GM12892 (cell line): Measurements from ENCODE around the gene ATP10A.
A peak's percentile ranks its signal among the peaks of the same experiment; 100 is the strongest.

ENCODE experiments used
- DNase-seq: peaks from one replicate; pipeline ENCODE4 v3.0.0; 2011; ENCODE audit not compliant: insufficient read length
- FAIRE-seq: peaks from 2 replicates; lab custom pipeline; 2011; peaks lifted over from hg19 to GRCh38; lab: Jason Lieb, UNC
- POLR2A ChIP-seq: IDR thresholded peaks from 2 replicates; pipeline ENCODE4 v1.6.1; 2011; ENCODE audit warnings: low read depth, low read length, control low read depth
- POLR2AphosphoS5 ChIP-seq: IDR thresholded peaks from 2 replicates; pipeline ENCODE4 v1.6.1; 2011; ENCODE audit warnings: low read depth, low read length, control low read depth
- TAF1 ChIP-seq: IDR thresholded peaks from 2 replicates; pipeline ENCODE4 v1.6.1; 2011; ENCODE audit warnings: low read depth, mild to moderate bottlenecking, control low read depth, low read length, borderline replicate concordance

ATP10A gene

GRCh38 chr15:25718169-25718536 lies 145.0 kb downstream of the ATP10A start:
- no peak for DNase-seq
- FAIRE-seq: no peak
- no peak for TF ChIP-seq TAF1

- DNase-seq (no peak), FAIRE-seq (no peak)
- no peak for TF ChIP-seq POLR2AphosphoS5
- no peak for TF ChIP-seq POLR2A
- TF ChIP-seq TAF1: no peak
Measured at GRCh38 chr15:25717457-25718168, 145.5 kb downstream of the ATP10A start.

DNA sequence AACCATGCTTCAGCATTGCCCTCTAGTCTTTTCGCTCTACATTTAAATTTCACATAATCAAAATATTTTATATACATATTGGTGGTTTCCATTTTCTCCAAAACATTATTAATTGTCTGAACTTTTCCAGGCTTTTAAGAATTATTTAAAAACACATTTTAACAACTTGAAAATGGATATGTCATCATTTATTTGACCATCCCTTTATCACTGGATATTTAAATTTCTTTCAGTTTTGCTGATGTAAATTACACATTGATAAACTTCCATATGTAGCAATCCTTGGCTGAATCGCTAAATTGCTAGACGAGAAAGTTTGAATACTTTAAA lies 146.0 kb downstream of the ATP10A start:
- no peak for TF ChIP-seq POLR2A
- TF ChIP-seq POLR2AphosphoS5: no peak
- no peak for TF ChIP-seq TAF1
- no peak for FAIRE-seq
- no peak for DNase-seq

DNA sequence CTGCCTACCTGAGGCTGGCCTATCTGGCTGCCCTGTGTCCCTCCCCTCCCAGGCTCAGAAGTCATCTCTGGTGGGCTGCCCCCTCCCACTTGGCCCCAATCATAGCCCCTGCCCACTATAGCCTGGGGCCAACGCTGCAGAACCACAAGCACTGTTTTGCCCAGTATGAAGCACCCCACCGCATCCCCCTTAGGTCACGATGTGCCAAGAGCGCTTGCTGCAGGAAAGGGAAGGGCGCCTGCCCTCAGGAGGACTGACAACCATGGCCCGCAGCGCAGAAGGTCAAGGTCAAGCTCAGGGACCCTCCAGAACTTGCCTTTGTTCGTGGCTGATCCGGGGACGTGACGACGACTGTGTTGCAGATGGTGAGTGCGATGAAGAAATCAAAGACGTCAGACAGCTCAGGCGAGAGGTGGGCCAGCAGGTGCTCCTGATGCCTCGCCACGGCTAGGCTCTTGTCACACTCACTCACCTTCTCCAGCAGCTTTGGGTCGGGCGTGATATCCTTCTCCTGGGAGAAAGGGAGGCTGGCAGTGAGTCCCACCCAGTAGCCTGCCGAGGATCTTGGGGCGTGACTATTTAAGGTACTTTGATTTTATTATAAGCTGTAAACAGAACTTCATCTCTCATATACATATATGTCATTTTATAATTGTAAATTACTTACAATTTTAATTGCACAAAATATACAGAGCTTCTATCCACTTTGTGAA lies 146.6 kb downstream of the ATP10A start:
- TF ChIP-seq POLR2A (no peak), POLR2AphosphoS5 (no peak), TAF1 (no peak)
- DNase-seq (no peak), FAIRE-seq (no peak)

GRCh38 chr15:25715536-25716413 lies 147.4 kb downstream of the ATP10A start:
- DNase-seq (no peak), FAIRE-seq (no peak)
- TF ChIP-seq POLR2AphosphoS5 (no peak), TAF1 (no peak), POLR2A (no peak)

- DNase-seq: no peak
- no peak for FAIRE-seq
- no peak for TF ChIP-seq POLR2A
- TF ChIP-seq TAF1: no peak
- no peak for TF ChIP-seq POLR2AphosphoS5
Measured at GRCh38 chr15:25714538-25714840, 148.6 kb downstream of the ATP10A start.

- DNase-seq: no peak
Measured at GRCh38 chr15:25713736-25714537, 149.2 kb downstream of the ATP10A start.

DNA sequence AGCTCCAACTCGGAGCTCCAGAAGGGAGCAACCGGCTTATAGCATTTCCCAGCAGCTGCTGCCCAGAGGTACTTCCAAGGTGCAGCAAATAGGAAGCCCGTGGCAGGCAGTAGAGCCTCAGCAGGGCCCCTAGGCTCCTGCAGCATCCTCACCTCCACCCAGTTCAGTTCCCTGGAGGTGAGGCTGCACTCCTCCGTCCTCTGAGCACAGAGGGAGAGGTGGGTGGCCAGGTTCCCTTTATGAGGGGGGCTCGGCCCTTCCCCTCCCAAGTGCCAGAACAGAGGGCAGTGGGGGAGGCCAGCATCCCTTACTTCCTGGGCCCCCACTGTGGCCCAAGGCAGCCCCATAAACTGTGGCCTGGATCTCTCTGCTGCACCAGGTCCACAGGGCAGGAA lies 150.2 kb downstream of the ATP10A start:
- DNase-seq (no peak), FAIRE-seq (no peak)
- no peak for TF ChIP-seq TAF1
- no peak for TF ChIP-seq POLR2AphosphoS5
- TF ChIP-seq POLR2A: no peak

More at GRCh38 chr15:25713736-25714537, 149.2 kb downstream of the ATP10A start:
- TF ChIP-seq POLR2AphosphoS5 (no peak), POLR2A (no peak), TAF1 (no peak)
- no peak for FAIRE-seq

- no peak for DNase-seq
- TF ChIP-seq POLR2A: no peak
- no peak for TF ChIP-seq POLR2AphosphoS5
- TF ChIP-seq TAF1: no peak
- no peak for FAIRE-seq
Measured at GRCh38 chr15:25712192-25712960, 150.8 kb downstream of the ATP10A start.

GRCh38 chr15:25711691-25712090 lies 151.4 kb downstream of the ATP10A start:
- no peak for DNase-seq
- no peak for FAIRE-seq
- no peak for TF ChIP-seq POLR2A
- TF ChIP-seq POLR2AphosphoS5: no peak

GRCh38 chr15:25711164-25711563 lies 152.0 kb downstream of the ATP10A start:
- DNase-seq: no peak
- TF ChIP-seq TAF1: no peak
- no peak for TF ChIP-seq POLR2A
- TF ChIP-seq POLR2AphosphoS5: no peak
- FAIRE-seq: no peak

DNA sequence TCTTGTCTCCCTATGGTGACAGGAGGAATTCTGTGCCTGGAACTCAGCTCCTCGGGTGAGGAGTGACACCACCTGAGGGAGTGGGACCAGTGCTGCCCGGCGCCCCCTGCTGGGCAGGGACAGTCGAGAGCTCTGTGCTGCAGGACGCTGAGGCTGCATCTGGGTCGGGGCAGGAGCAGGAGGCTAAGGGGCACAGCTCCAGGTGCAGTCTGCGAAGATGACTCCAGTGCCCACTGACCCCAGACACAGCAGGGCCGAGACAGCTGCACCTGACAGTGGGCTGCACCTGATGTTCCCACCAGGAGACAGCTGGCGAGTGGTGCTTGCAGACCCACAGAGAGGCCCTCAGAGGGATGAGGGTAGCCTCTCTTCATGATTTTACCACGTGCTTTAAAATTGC lies 152.9 kb downstream of the ATP10A start:
- no peak for TF ChIP-seq POLR2AphosphoS5
- TF ChIP-seq TAF1: no peak
- peak; percentile 42 for DNase-seq
- no peak for FAIRE-seq
